ENCODE measurements around the gene KRT32. TPM values are rescaled to one million over a fixed set of nuclear protein-coding genes. Genes with fewer than 3 reads are reported as not detected.
"Not testable (repeated sequence)": the region's sequence is repeated elsewhere in the genome, so short reads cannot be mapped to it uniquely, and the experiment has no call there.

The KRT32 gene
- total RNA-seq, 2 experiments from 2014 or later, result not detected

DNA sequence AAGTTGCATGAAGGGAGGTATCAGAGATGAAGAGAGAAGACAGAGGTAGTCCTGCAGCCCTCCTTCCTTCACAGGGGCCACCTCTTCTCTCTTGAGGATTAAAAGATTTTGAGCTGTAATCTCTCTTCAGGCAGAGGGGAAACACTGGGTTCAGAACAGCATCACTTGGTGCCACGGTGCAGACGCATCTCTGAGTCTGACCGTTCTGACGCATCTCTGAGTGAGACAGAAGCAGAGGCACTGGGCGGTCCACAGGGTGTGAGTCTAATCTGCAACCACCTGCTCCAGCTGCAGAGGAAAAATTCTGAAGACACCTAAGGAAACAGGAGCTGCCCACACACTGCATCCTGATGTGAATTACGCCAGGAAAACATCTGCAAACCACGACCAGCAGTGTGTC, 37.5 kb downstream of the KRT32 start:
- ChIA-PET CTCF (no interaction called here), POLR2A (no interaction called here)
- Mint-ChIP-seq H3K27ac (no peak overlapping the region), H3K4me3 (no peak overlapping the region), H3K27me3 (peaks cover 5% of the 10 kb centered on the region), H3K9me3 (no peaks in the 10 kb centered on the region), H3K36me3 (ENCODE audit: low read depth) (no peaks in the 10 kb centered on the region), H3K4me1 (ENCODE audit: low read depth) (peaks cover 5% of the 10 kb centered on the region)
- Histone ChIP-seq H3K27me3 (ENCODE audit: control insufficient read depth in 1 of 2, insufficient read depth in 2 of 2, low read length in 2 of 2) (no peaks in the 10 kb centered on the region), H3K4me3 (ENCODE audit: low read length) (no peak overlapping the region), H3K4me1 (ENCODE audit: insufficient read depth, low read length) (no peaks in the 10 kb centered on the region), H3K9me3 (ENCODE audit: control insufficient read depth in 1 of 2, insufficient read depth in 1 of 2, low read length in 2 of 2) (no peaks in the 10 kb centered on the region), H3K27ac (ENCODE audit: low read depth in 1 of 2, low read length in 2 of 2) (no peak overlapping the region), H3K36me3 (ENCODE audit: insufficient read depth, low read length) (no peaks in the 10 kb centered on the region)
- DNase-seq (no peak), ATAC-seq (ENCODE audit: poor library complexity) (no peak)
- TF ChIP-seq, protein P1, sequence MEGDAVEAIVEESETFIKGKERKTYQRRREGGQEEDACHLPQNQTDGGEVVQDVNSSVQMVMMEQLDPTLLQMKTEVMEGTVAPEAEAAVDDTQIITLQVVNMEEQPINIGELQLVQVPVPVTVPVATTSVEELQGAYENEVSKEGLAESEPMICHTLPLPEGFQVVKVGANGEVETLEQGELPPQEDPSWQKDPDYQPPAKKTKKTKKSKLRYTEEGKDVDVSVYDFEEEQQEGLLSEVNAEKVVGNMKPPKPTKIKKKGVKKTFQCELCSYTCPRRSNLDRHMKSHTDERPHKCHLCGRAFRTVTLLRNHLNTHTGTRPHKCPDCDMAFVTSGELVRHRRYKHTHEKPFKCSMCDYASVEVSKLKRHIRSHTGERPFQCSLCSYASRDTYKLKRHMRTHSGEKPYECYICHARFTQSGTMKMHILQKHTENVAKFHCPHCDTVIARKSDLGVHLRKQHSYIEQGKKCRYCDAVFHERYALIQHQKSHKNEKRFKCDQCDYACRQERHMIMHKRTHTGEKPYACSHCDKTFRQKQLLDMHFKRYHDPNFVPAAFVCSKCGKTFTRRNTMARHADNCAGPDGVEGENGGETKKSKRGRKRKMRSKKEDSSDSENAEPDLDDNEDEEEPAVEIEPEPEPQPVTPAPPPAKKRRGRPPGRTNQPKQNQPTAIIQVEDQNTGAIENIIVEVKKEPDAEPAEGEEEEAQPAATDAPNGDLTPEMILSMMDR (IDR thresholded peaks at IDR 0.05), result no peak
- intact Hi-C loops (cut with DNase I, micrococcal nuclease), result no loop called here

DNA sequence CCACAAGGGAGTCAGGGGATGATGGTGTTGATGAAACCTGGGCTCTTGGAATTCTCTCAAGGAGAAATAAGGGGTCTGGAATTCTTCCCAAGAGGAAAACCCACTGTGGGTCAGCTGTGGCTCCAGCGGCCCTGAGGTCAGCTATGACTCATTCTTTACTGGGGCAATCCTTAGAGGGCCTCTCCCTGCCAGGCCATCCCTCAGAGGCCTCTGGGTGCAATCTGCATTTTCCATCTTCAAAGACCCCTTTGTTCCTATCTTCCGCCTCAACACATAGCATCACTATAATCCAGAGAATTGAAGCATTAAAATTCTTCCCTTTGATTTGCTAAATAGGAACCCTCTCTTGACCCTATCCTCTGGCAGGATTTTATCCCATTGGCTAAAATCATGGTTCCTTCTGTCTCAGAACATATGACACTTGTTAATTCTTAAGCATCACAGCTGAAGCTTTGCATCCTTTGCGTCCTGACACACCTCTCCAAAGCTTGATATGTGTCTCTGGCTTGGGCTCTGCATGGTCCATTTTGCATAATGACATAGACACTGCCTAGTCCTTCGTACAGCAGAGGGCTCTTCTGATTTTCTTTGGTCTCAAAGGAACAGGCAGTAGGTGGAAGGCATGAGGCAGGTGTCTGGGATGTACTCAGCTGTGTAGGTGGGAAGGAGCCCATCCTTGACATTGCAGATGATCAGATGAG, 38.4 kb downstream of the KRT32 start:
- H3K9me3 Mint-ChIP-seq, result no peaks in the 10 kb centered on the region
- no peaks in the 10 kb centered on the region for H3K36me3 Mint-ChIP-seq (ENCODE audit: low read depth)
- ATAC-seq (ENCODE audit: poor library complexity) (no peak), DNase-seq (no peak)
- Histone ChIP-seq H3K27ac (ENCODE audit: low read depth in 1 of 2, low read length in 2 of 2) (no peak overlapping the region), H3K4me3 (ENCODE audit: low read length) (no peak overlapping the region), H3K27me3 (ENCODE audit: control insufficient read depth in 1 of 2, insufficient read depth in 2 of 2, low read length in 2 of 2) (no peaks in the 10 kb centered on the region), H3K4me1 (ENCODE audit: insufficient read depth, low read length) (no peaks in the 10 kb centered on the region), H3K9me3 (ENCODE audit: control insufficient read depth in 1 of 2, insufficient read depth in 1 of 2, low read length in 2 of 2) (peaks cover 0 to 5% of the 10 kb centered on the region in 2 experiments), H3K36me3 (ENCODE audit: insufficient read depth, low read length) (no peaks in the 10 kb centered on the region)
- TF ChIP-seq, protein P1 (IDR thresholded peaks at IDR 0.05), result no peak
- H3K4me1 Mint-ChIP-seq (ENCODE audit: low read depth), result no peaks in the 10 kb centered on the region
- ChIA-PET CTCF (no interaction called here), POLR2A (no interaction called here)
- H3K4me3 Mint-ChIP-seq, result no peak overlapping the region
- intact Hi-C loops (cut with DNase I, micrococcal nuclease), result no loop called here
- no peak overlapping the region for H3K27ac Mint-ChIP-seq
- H3K27me3 Mint-ChIP-seq, result peaks cover 5% of the 10 kb centered on the region

DNA sequence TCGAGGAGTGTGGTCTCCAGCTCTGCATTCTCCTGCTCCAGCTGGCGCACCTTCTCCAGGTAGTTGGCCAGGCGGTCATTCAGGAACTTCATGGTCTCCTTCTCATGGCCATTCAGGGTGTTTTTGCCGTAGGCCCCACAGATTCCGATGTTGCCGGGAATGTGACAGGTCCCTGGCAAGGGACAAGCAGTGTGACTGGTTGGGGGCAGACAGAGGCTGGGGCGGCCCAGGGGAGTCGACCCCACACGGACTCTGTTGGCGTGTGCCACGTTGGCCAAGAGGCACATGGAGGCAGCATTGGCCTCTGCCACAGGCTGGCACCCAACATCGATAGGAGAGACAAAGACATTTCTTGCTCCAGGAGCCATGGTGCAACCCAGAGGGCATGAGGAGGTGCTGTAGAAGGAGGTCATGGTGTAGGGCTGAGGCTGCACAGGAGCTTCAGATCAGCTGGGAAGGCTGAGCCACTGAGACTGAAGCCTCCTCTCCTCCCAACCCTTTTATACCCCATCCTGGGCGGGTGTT, 43.0 kb downstream of the KRT32 start, which contains the start of gene KRT37:
TSS of gene KRT37 (minus strand) at position 475 of the 525 bp plus-strand sequence. CDS start at position 413, 62 bp downstream.
- ChIA-PET POLR2A (no interaction called here), CTCF (no interaction called here)
- Mint-ChIP-seq H3K36me3 (ENCODE audit: low read depth) (no peaks in the 10 kb centered on the region), H3K9me3 (no peaks in the 10 kb centered on the region), H3K4me1 (ENCODE audit: low read depth) (no peaks in the 10 kb centered on the region), H3K4me3 (no peak within 1 kb of the TSS), H3K27me3 (peaks cover 5% of the 10 kb centered on the region), H3K27ac (no peak within 1 kb of the TSS)
- H3K36me3 ChIP-seq (ENCODE audit: insufficient read depth, low read length), result no peaks in the 10 kb centered on the region
- DNase-seq, result no peak
- H3K27me3 ChIP-seq (ENCODE audit: control insufficient read depth in 1 of 2, insufficient read depth in 2 of 2, low read length in 2 of 2), result no peaks in the 10 kb centered on the region
- no peak within 1 kb of the TSS for H3K27ac ChIP-seq (ENCODE audit: low read depth in 1 of 2, low read length in 2 of 2)
- H3K9me3 ChIP-seq (ENCODE audit: control insufficient read depth in 1 of 2, insufficient read depth in 1 of 2, low read length in 2 of 2), result peaks cover 0 to 5% of the 10 kb centered on the region in 2 experiments
- H3K4me3 ChIP-seq (ENCODE audit: low read length), result no peak within 1 kb of the TSS
- H3K4me1 ChIP-seq (ENCODE audit: insufficient read depth, low read length), result no peaks in the 10 kb centered on the region
- TF ChIP-seq, protein P1 (IDR thresholded peaks at IDR 0.05), result no peak
- ATAC-seq (ENCODE audit: poor library complexity), result no peak
- intact Hi-C loops (cut with DNase I, micrococcal nuclease), result no loop called here

DNA sequence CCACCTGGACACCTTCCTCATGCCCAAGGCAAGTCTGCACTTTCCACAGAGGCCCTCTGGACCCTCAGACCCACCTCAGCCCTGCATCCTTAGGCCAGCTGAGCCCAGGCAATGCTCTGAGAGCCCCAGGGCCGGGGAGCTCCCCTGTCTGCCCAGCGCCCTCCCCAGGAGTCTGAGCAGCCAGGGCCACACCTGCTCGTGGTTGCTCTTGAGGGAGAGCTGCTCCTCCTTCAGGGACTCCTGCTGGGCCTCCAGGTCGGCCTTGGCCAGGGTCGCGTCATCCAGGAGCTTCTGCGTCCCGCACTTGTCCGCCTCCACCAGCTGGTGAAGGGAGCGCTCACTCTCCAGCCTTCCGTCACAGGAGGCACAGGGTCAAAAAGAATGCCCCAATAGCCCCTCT, 44.6 kb downstream of the KRT32 start:
- not testable (repeated sequence) for H3K27me3 ChIP-seq (ENCODE audit: control insufficient read depth in 1 of 2, insufficient read depth in 2 of 2, low read length in 2 of 2); H3K4me3 Mint-ChIP-seq

More for the DNA sequence above, 44.6 kb downstream of the KRT32 start:
- CTCF ChIA-PET; H3K36me3 Mint-ChIP-seq (ENCODE audit: low read depth); H3K4me3 ChIP-seq (ENCODE audit: low read length); ATAC-seq (ENCODE audit: poor library complexity); H3K27ac Mint-ChIP-seq; H3K27ac ChIP-seq (ENCODE audit: low read depth in 1 of 2, low read length in 2 of 2); H3K9me3 Mint-ChIP-seq; H3K4me1 Mint-ChIP-seq (ENCODE audit: low read depth); H3K4me1 ChIP-seq (ENCODE audit: insufficient read depth, low read length); H3K36me3 ChIP-seq (ENCODE audit: insufficient read depth, low read length); intact Hi-C loops (cut with DNase I, micrococcal nuclease); H3K9me3 ChIP-seq (ENCODE audit: control insufficient read depth in 1 of 2, insufficient read depth in 1 of 2, low read length in 2 of 2); DNase-seq; H3K27me3 Mint-ChIP-seq: not testable (repeated sequence)
- POLR2A ChIA-PET, result interaction anchor here (0.5 kb wide), 1 partner anchor 1947 kb away, joined by 4 read pairs; no protein-coding TSS in a partner anchor
